NCI-H345 treated with DMSO at 0.1 percent for 48 hours (cell line): Measurements from ENCODE around the gene APH1A.
A peak's percentile ranks its signal among the peaks of the same experiment; 100 is the strongest.
"Not testable (repeated sequence)": the region's sequence is repeated elsewhere in the genome, so short reads cannot be mapped to it uniquely, and the experiment has no call there.

Experiments used
- DNase-seq: peaks from one replicate; lab custom pipeline; 2025; ENCODE audit not compliant: unreplicated experiment; lab: John Stamatoyannopoulos, UW

Gene APH1A

GRCh38 chr1:150269451-150269850 lies 635 bp upstream of the APH1A start:
- DNase-seq, result no peak

GRCh38 chr1:150268340-150268704 lies 494 bp downstream of the APH1A start:
- DNase-seq, result no peak

GRCh38 chr1:150267896-150268295 lies 920 bp downstream of the APH1A start:
- no peak for DNase-seq

- DNase-seq, result no peak
These were observed 5.3 kb downstream of the APH1A start for GRCh38 chr1:150263549-150263948.

- DNase-seq, result no peak
These were observed 6.2 kb downstream of the APH1A start for GRCh38 chr1:150262388-150263320.

- no peak for DNase-seq
These were observed 7.4 kb downstream of the APH1A start for GRCh38 chr1:150261367-150261766.

- DNase-seq, result no peak
These were observed 8.8 kb downstream of the APH1A start for GRCh38 chr1:150259758-150260669.

GRCh38 chr1:150259217-150259616 lies 9.6 kb downstream of the APH1A start:
- no peak for DNase-seq

- DNase-seq, result no peak
These were observed 10.9 kb downstream of the APH1A start, which contains the start of gene CA14 for GRCh38 chr1:150257624-150258585. Gene CA14 (plus strand): TSS chr1:150257774. CDS start chr1:150258129, 355 bp downstream.

GRCh38 chr1:150256554-150257341 lies 12.1 kb downstream of the APH1A start:
- DNase-seq, result no peak

- peak; percentile 61 for DNase-seq
These were observed 12.6 kb downstream of the APH1A start for GRCh38 chr1:150256198-150256553.

GRCh38 chr1:150249936-150250335 lies 18.9 kb downstream of the APH1A start:
- DNase-seq, result no peak

- DNase-seq, result no peak
These were observed 25.8 kb downstream of the APH1A start for GRCh38 chr1:150243003-150243402.

- DNase-seq, result no peak
These were observed 31.1 kb downstream of the APH1A start for GRCh38 chr1:150237746-150238145.

- DNase-seq, result not testable (repeated sequence)
These were observed 31.6 kb downstream of the APH1A start for GRCh38 chr1:150237176-150237575.

GRCh38 chr1:150236614-150237100 lies 32.2 kb downstream of the APH1A start:
- DNase-seq, result no peak

GRCh38 chr1:150235852-150236613 lies 32.8 kb downstream of the APH1A start, which contains the start of gene ANP32E:
Gene ANP32E (minus strand): TSS chr1:150236112. CDS start chr1:150235786, 326 bp downstream.
- DNase-seq, result peak; percentile 100

GRCh38 chr1:150235294-150235851 lies 33.4 kb downstream of the APH1A start:
- peak; percentile 82 for DNase-seq
